Ramos (cell line): ENCODE results near the gene MTOR.
"Not testable (repeated sequence)": the region's sequence is repeated elsewhere in the genome, so short reads cannot be mapped to it uniquely, and the experiment has no call there.

Experiments
- in situ Hi-C: fragments of 300-500 bp; cut with MboI; formaldehyde crosslinking; loops from one replicate; pipeline ENCODE4 v1.14.3; 2022; ENCODE audit warnings: low sequenced_read_pairs; ENCODE audit not compliant: unreplicated experiment

Gene MTOR

GRCh38 chr1:11129649-11130390 is 132.5 kb downstream of the MTOR start:
- in situ Hi-C loops, result no loop called here

GRCh38 chr1:11126569-11126968 is 135.8 kb downstream of the MTOR start:
- in situ Hi-C loops, result no loop called here

GRCh38 chr1:11125931-11126330 is 136.4 kb downstream of the MTOR start:
- in situ Hi-C loops, result no loop called here

- in situ Hi-C loops, result no loop called here
Measured at GRCh38 chr1:11124965-11125364, 137.4 kb downstream of the MTOR start.

- in situ Hi-C loops, result no loop called here
Measured at GRCh38 chr1:11116318-11116717, 146.0 kb downstream of the MTOR start.

- in situ Hi-C loops, result no loop called here
Measured at GRCh38 chr1:11114966-11115365, 147.4 kb downstream of the MTOR start.

GRCh38 chr1:11109047-11109760 is 153.1 kb downstream of the MTOR start:
- in situ Hi-C loops, result no loop called here

GRCh38 chr1:11107599-11107998 is 154.8 kb downstream of the MTOR start:
- in situ Hi-C loops, result no loop called here

- in situ Hi-C loops, result no loop called here
Measured at GRCh38 chr1:11105586-11105985, 156.8 kb downstream of the MTOR start.

- in situ Hi-C loops, result no loop called here
Measured at GRCh38 chr1:11101347-11101746, 161.0 kb downstream of the MTOR start.

GRCh38 chr1:11100806-11101205 is 161.5 kb downstream of the MTOR start:
- in situ Hi-C loops, result not testable (repeated sequence)

- in situ Hi-C loops, result no loop called here
Measured at GRCh38 chr1:11100149-11100493, 162.2 kb downstream of the MTOR start.

GRCh38 chr1:11099310-11100148 is 162.8 kb downstream of the MTOR start, which contains the start of gene EXOSC10:
EXOSC10 (minus strand) TSS chr1:11099869; CDS start chr1:11099831, 38 bp downstream.
- in situ Hi-C loops, result no loop called here

- in situ Hi-C loops, result no loop called here
Measured at GRCh38 chr1:11098931-11099309, 163.4 kb downstream of the MTOR start.

GRCh38 chr1:11083784-11084183 is 178.6 kb downstream of the MTOR start:
- in situ Hi-C loops, result not testable (repeated sequence)

- in situ Hi-C loops, result no loop called here
Measured at GRCh38 chr1:11080931-11081330, 181.4 kb downstream of the MTOR start.

GRCh38 chr1:11078631-11079030 is 183.7 kb downstream of the MTOR start:
- in situ Hi-C loops, result no loop called here

GRCh38 chr1:11073398-11073797 is 189.0 kb downstream of the MTOR start:
- in situ Hi-C loops, result not testable (repeated sequence)

- in situ Hi-C loops, result no loop called here
Measured at GRCh38 chr1:11072216-11072917, 190.0 kb downstream of the MTOR start.

- in situ Hi-C loops, result no loop called here
Measured at GRCh38 chr1:11071463-11072215, 190.7 kb downstream of the MTOR start.
